DMS153 treated with DMSO at 0.1 percent for 48 hours (cell line): ENCODE data around the gene ADD1.

Source experiments
- DNase-seq: peaks from one replicate; lab custom pipeline; 2025; ENCODE audit not compliant: unreplicated experiment; lab: John Stamatoyannopoulos, UW

The ADD1 gene

GRCh38 chr4:2822461-2823300 lies 21.0 kb upstream of the ADD1 start:
- no peak for DNase-seq

GRCh38 chr4:2823301-2823670 lies 20.4 kb upstream of the ADD1 start:
- no peak for DNase-seq

GRCh38 chr4:2823671-2824328 lies 19.8 kb upstream of the ADD1 start:
- DNase-seq = no peak

GRCh38 chr4:2824329-2824835 lies 19.3 kb upstream of the ADD1 start:
- no peak for DNase-seq

- no peak for DNase-seq
These were observed 18.7 kb upstream of the ADD1 start for GRCh38 chr4:2824836-2825381.

GRCh38 chr4:2825740-2826139 lies 17.9 kb upstream of the ADD1 start:
- no peak for DNase-seq

GRCh38 chr4:2827071-2827873 lies 16.4 kb upstream of the ADD1 start:
- no peak for DNase-seq

- no peak for DNase-seq
These were observed 15.5 kb upstream of the ADD1 start for GRCh38 chr4:2827874-2828751.

- DNase-seq = no peak
These were observed 14.9 kb upstream of the ADD1 start for GRCh38 chr4:2828758-2829181.

GRCh38 chr4:2829321-2829932 lies 14.2 kb upstream of the ADD1 start:
- DNase-seq = no peak

GRCh38 chr4:2829933-2830451 lies 13.7 kb upstream of the ADD1 start:
- DNase-seq = no peak

GRCh38 chr4:2830632-2831610 lies 12.7 kb upstream of the ADD1 start:
- DNase-seq = no peak

GRCh38 chr4:2831611-2832308 lies 11.9 kb upstream of the ADD1 start:
- DNase-seq = no peak

GRCh38 chr4:2832309-2832980 lies 11.2 kb upstream of the ADD1 start:
- no peak for DNase-seq

- DNase-seq = no peak
These were observed 10.5 kb upstream of the ADD1 start for GRCh38 chr4:2832981-2833670.

- DNase-seq = no peak
These were observed 10.0 kb upstream of the ADD1 start for GRCh38 chr4:2833671-2834000.
